Hematopoietic multipotent progenitor cell treated with erythropoietin and hydrocortisone succinate and interleukin-3 and kit ligand, for 17 days (in vitro differentiated cells): ENCODE data around the gene ETV7.
"Not testable (repeated sequence)": the region's sequence is repeated elsewhere in the genome, so short reads cannot be mapped to it uniquely, and the experiment has no call there.

Source experiments
- DNase-seq: peaks from one replicate; pipeline ENCODE4 v3.0.0-alpha.2; 2015; ENCODE audit warnings: low spot score

ETV7 gene

GRCh38 chr6:36387440-36388303 lies at the start of gene ETV7:
ETV7 (minus strand) TSS chr6:36387669; CDS start chr6:36387541, 128 bp downstream.
- DNase-seq, result no peak

- DNase-seq, result no peak
These were observed 49.0 kb upstream of the ETV7 start for GRCh38 chr6:36436466-36436865.

- DNase-seq, result no peak
These were observed 44.7 kb upstream of the ETV7 start for GRCh38 chr6:36432151-36432671.

GRCh38 chr6:36431197-36431596 lies 43.7 kb upstream of the ETV7 start:
- no peak for DNase-seq

- no peak for DNase-seq
These were observed 42.9 kb upstream of the ETV7 start for GRCh38 chr6:36430351-36430750.

- peak; percentile 29 for DNase-seq
These were observed 41.4 kb upstream of the ETV7 start for GRCh38 chr6:36428911-36429310.

GRCh38 chr6:36426622-36427021 lies 39.2 kb upstream of the ETV7 start:
- DNase-seq, result no peak

GRCh38 chr6:36423101-36423824 lies 35.8 kb upstream of the ETV7 start:
- peak; percentile 96 for DNase-seq

- DNase-seq, result no peak
These were observed 35.2 kb upstream of the ETV7 start for GRCh38 chr6:36422714-36423100.

GRCh38 chr6:36419310-36419709 lies 31.8 kb upstream of the ETV7 start:
- DNase-seq, result no peak

GRCh38 chr6:36418558-36418957 lies 31.1 kb upstream of the ETV7 start:
- no peak for DNase-seq

GRCh38 chr6:36414481-36414880 lies 27.0 kb upstream of the ETV7 start:
- no peak for DNase-seq

GRCh38 chr6:36413489-36414480 lies 26.3 kb upstream of the ETV7 start:
- no peak for DNase-seq

GRCh38 chr6:36409718-36410117 lies 22.2 kb upstream of the ETV7 start:
- DNase-seq, result not testable (repeated sequence)

- no peak for DNase-seq
These were observed 16.7 kb upstream of the ETV7 start for GRCh38 chr6:36404164-36404563.

- no peak for DNase-seq
These were observed 15.0 kb upstream of the ETV7 start for GRCh38 chr6:36402481-36402880.

GRCh38 chr6:36399970-36400369 lies 12.5 kb upstream of the ETV7 start:
- DNase-seq, result no peak

- no peak for DNase-seq
These were observed 5.2 kb upstream of the ETV7 start for GRCh38 chr6:36392621-36393020.

GRCh38 chr6:36389353-36389752 lies 1.9 kb upstream of the ETV7 start:
- no peak for DNase-seq

- peak; percentile 26 for DNase-seq
These were observed 702 bp downstream of the ETV7 start for GRCh38 chr6:36386495-36387439.

GRCh38 chr6:36384095-36384494 lies 3.4 kb downstream of the ETV7 start:
- DNase-seq, result no peak
